Ectodermal cell (in vitro differentiated cells): ENCODE measurements around the gene ST6GALNAC6.
"Not testable (repeated sequence)": the region's sequence is repeated elsewhere in the genome, so short reads cannot be mapped to it uniquely, and the experiment has no call there.

Source experiments
- H3K27ac ChIP-seq: 2 replicates; pipeline ENCODE4 v1.7.0; 2013; ENCODE audit warnings: mild to moderate bottlenecking, low read depth, low read length; ENCODE audit not compliant: insufficient read depth, poor library complexity, severe bottlenecking
- H3K27me3 ChIP-seq: 2 replicates; pipeline ENCODE4 v1.7.0; 2013; ENCODE audit warnings: mild to moderate bottlenecking, low read length; ENCODE audit not compliant: insufficient read depth, control insufficient read depth, poor library complexity, severe bottlenecking
- H3K36me3 ChIP-seq: one replicate; pipeline ENCODE4 v1.7.0; 2013; ENCODE audit warnings: low read length; ENCODE audit not compliant: control insufficient read depth, insufficient read depth
- H3K4me1 ChIP-seq: one replicate; pipeline ENCODE4 v1.7.0; 2013; ENCODE audit warnings: low read length; ENCODE audit not compliant: control insufficient read depth, insufficient read depth
- H3K4me3 ChIP-seq: 2 replicates; pipeline ENCODE4 v1.7.0; 2013; ENCODE audit warnings: low read depth, low read length, control low read depth; ENCODE audit not compliant: insufficient read depth
- H3K9me3 ChIP-seq: 2 replicates; pipeline ENCODE4 v1.7.0; 2013; ENCODE audit warnings: mild to moderate bottlenecking, low read length, moderate library complexity; ENCODE audit not compliant: control insufficient read depth
- WGBS, 2 experiments: methylation state at CpG; one replicate each; pipeline ENCODE4 v1.1.7; 2013; ENCODE audit warnings: missing lambda C conversion rate in 2 of 2; 5-methylcytosine and 5-hydroxymethylcytosine counted together

The ST6GALNAC6 gene

DNA sequence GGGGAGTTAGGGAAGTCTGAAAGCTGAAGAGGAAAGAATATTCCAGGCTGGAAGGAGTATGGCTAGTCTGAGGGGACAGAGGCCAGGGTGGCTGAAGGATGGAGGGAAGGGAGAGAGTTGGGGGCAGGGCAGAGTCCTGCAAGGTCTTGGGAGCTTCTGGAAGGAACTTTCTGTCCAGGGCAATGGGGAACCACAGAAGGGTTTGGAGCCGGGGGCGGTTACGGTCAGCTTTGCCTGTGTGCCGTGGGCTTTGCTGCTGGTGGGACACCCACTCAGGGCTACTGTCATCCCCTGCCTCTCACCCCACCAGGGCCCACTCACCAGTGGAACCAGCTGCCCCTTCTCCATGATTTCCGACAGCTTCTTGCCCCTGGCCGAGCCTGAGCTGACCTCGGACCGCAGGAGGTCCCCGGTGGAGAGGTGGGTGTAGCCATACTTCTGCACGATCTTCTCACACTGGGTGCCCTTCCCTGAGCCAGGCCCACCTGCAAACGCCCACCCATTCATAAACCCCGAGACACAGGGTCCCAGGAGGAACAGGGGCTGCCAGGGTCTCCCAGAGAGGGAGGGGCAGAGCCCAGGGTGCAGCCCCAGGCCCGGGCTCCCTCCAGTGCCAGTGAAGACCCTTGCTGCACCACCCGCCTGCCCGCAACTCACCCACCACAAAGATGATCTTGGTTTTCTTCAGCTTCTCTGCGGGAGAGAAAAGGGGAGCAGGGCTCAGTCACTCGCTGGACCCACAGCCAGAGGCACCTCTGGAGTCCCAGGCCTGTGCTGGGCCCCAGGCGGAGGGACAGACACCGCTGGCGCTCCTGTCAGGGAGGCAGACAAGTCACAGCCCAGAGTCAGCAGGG, 26.8 kb downstream of the ST6GALNAC6 start:
- H3K36me3 ChIP-seq: no peaks in the 10 kb centered on the region
- H3K4me3 ChIP-seq: no peak overlapping the region
- no peaks in the 10 kb centered on the region for H3K27me3 ChIP-seq
- peak overlapping the region; percentile 6 for H3K27ac ChIP-seq
- WGBS, 2 experiments: 92 to 94% methylated on average over 20 of the region's 20 CpGs
- H3K9me3 ChIP-seq: no peaks in the 10 kb centered on the region
- H3K4me1 ChIP-seq: peaks cover 23% of the 10 kb centered on the region

DNA sequence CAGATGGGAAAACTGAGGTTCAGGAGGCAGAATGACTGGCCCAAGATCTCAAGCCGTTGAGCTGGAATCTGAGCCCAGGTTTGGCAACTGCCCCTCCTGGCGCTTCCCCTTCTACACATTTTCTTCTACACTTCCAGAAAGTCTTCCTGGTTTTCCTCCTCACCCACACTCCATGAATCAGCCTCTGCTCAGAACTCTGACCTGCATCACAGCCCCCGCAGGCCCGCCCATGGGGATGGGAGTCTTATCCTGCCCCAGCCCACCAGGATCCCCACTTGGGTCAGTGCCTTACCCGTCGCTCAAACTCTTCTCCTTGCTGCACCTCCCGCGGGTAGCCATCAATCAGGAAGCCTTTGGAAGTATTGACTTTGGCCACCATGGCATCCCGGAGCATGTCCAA, 27.9 kb downstream of the ST6GALNAC6 start:
- H3K36me3 ChIP-seq: no peaks in the 10 kb centered on the region
- H3K4me3 ChIP-seq: no peak overlapping the region
- peaks cover 16% of the 10 kb centered on the region for H3K4me1 ChIP-seq
- WGBS, 2 experiments: 89 to 93% methylated on average over 9 of the region's 9 CpGs
- H3K27me3 ChIP-seq: no peaks in the 10 kb centered on the region
- no peaks in the 10 kb centered on the region for H3K9me3 ChIP-seq
- H3K27ac ChIP-seq: no peak overlapping the region

DNA sequence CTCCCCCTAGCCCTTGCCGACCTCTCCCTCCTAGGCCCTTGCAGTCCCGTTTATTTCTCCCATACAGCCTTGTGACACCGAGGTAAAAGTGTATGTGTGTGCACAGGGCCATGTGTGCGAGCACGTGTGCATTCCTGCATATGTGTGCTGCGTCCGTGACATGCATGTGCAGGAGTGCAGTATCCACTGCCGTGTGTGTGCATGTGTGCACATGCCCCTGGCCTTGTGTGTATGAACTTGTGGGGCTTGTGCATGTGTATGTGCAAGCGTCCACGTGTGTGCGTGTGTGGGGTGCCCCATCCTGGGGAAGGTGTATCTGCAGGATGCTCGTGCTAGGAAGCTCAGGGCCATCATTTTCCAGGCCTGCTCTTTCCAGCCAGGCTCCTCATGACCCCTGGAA, 28.5 kb downstream of the ST6GALNAC6 start:
- no peaks in the 10 kb centered on the region for H3K9me3 ChIP-seq
- H3K36me3 ChIP-seq: no peaks in the 10 kb centered on the region
- no peak overlapping the region for H3K27ac ChIP-seq
- WGBS, 2 experiments: 91 to 92% methylated on average over 12 of the region's 12 CpGs
- no peak overlapping the region for H3K4me3 ChIP-seq
- H3K4me1 ChIP-seq: peaks cover 11% of the 10 kb centered on the region
- H3K27me3 ChIP-seq: no peaks in the 10 kb centered on the region

DNA sequence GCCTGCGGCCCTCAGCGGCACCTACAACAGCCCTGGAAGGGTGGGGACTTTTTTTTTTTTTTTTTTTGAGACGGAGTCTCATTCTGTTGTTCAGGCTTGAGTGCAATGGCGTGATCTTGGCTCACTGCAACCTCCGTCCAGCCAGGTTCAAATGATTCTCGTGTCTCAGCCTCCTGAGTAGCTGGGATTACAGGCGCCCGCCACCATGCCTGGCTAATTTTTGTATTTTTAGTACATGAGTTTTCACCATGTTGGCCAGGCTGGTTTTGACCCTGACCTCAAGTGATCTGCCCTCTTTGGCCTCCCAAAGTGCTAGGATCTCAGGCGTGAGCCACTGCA, 29.3 kb downstream of the ST6GALNAC6 start:
- not testable (repeated sequence) for H3K4me3 ChIP-seq, H3K27me3 ChIP-seq, H3K36me3 ChIP-seq, H3K27ac ChIP-seq, H3K9me3 ChIP-seq
- H3K4me1 ChIP-seq: peaks cover 12% of the 10 kb centered on the region
- 65 to 67% methylated on average over 9 of the region's 9 CpGs for WGBS, 2 experiments

DNA sequence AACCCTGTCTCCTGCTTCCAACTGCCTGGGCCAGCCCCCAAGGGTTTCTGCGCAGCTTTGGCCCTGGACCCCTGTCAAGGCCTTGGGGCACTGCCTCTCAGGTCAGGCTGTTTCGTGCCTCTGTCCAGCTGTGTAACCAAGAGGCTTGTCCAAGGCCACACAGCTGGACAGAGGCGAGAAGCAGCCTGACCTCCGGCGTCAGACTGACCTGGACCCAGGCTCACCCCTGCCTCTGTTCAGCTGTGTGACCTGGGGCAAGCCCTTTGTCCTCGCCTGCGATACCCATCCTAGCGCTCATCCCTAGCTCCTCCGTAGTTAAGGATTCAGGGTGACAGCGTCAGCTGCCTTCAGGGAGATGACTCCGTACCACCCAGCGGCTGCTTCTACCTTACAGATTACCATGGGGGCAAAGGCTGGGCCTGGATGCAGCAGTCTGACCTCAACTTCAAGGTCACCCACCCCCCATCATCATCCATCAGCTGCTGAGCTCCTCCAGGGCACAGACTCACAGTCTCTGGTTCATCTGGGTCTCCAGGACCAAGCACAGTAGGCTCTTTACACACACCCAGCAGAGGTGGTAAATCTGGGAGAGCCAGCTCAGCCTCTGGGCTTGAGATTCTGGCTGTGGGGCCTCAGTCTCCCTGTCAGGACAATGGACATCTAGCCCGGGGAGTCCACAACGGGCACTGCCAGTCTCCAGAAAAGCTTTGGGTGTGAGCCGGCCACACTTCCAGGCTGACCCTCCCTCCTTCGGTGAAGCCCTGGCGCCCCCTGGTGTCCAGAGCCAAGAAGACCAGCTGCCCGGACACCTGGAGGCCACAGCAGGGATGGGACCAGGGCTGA, 29.9 kb downstream of the ST6GALNAC6 start:
- no peaks in the 10 kb centered on the region for H3K36me3 ChIP-seq
- 69% methylated on average over 18 of the region's 18 CpGs for WGBS, 2 experiments
- no peaks in the 10 kb centered on the region for H3K27me3 ChIP-seq
- no peaks in the 10 kb centered on the region for H3K9me3 ChIP-seq
- no peak overlapping the region for H3K4me3 ChIP-seq
- H3K4me1 ChIP-seq: peaks cover 13% of the 10 kb centered on the region
- H3K27ac ChIP-seq: no peak overlapping the region

DNA sequence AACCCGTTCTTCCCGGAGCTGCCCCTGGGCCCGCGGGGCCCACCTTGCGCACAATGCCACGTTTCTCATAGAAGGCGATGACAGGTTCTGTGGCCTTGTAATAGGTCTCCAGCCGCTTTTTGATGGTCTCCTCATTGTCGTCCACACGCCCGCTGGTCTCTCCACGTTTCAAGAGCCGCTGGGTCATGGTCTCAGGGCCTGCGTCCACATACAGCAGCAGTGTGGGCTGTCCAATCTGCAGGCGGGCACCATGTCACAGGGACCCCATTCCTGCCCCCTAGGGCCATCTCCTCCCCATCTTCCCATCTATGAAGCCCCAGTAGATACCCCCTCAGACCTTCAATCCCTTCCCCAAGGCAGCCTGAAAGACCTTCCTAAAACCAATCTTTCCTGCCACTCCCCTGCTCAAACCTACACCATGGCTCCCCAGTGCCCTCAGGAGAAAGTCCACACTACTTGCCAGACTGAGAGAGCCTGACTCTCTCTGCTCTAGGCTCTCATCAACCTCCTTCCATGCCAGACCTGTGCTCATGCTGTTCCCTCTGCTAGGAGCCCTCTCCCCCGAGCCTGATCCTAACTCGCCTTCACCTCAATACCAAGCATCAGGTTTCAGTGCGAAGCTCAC, 31.0 kb downstream of the ST6GALNAC6 start:
- H3K36me3 ChIP-seq: no peaks in the 10 kb centered on the region
- 91% methylated on average over 18 of the region's 18 CpGs for WGBS, 2 experiments
- H3K4me1 ChIP-seq: peaks cover 6% of the 10 kb centered on the region
- H3K27me3 ChIP-seq: no peaks in the 10 kb centered on the region
- H3K9me3 ChIP-seq: no peaks in the 10 kb centered on the region
- H3K27ac ChIP-seq: no peak overlapping the region
- no peak overlapping the region for H3K4me3 ChIP-seq

DNA sequence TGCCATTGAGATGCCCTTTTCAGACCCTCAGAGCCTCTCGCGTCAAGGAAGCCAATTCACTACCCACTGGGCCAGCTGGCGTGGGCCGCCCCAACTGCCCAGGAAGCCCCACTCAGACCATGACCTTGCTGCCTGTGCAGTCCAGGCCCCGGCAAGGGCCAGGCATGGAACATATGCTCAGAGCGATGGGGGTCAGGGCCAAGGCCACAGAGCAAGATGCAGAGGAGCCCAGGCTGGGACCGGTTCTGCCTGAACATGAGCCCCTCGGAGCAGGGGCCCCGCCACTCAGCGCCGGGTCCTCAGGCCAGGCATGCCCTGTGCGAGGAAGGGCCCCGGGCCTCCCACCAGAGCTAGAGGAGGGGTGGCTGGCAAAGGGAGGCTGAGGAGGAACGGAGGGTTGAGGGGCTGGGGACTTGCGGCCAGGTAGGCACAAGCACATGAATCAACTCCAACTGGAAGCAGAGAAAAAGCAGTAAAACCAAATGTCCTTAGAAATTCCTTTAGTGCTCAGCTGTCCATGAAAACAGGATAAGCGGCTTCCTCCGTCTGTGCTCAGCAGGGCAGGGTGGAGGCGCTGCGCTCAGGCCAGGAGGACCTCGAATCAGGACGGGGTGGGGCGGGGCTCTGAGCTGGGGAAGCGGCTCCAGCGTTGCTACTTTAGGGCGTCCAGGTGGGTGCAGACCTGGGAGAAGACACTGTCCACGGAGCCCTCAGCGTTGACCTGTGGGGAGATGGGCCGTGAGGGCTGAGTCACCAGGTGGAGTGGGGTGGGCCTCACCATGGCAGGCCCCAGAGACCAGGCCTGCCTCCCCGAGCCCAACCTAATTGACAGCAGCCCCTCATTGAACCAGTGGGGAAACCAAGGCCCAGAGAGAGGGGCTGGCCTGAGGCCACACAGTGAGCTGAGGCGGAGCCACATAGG, 31.8 kb downstream of the ST6GALNAC6 start:
- WGBS, 2 experiments: 90% methylated on average over 30 of the region's 30 CpGs
- H3K27me3 ChIP-seq: no peaks in the 10 kb centered on the region
- no peak overlapping the region for H3K27ac ChIP-seq
- H3K9me3 ChIP-seq: no peaks in the 10 kb centered on the region
- H3K4me1 ChIP-seq: peaks cover 5% of the 10 kb centered on the region
- no peaks in the 10 kb centered on the region for H3K36me3 ChIP-seq
- H3K4me3 ChIP-seq: no peak overlapping the region

DNA sequence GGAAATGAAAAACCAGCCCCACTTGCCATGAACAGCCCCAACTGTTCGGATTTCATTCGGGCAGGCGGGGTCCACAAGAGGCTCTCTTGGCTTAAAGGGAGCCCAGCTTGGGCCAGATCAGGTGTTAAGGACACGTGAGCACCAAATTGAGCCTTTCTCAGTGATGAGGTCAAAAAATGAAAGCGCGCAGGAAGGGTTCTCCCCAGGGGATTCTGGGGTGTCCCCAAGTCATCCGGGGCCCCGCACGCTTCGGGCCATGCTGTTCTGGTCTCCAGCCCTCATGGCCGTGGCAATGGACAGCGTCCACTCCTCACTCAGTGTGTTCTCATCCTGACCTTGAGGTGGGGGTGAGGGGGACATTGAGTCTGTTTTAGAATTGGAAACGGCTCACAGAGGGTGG, 32.9 kb downstream of the ST6GALNAC6 start:
- 96 to 97% methylated on average over 13 of the region's 13 CpGs for WGBS, 2 experiments
- H3K4me3 ChIP-seq: no peak overlapping the region
- no peaks in the 10 kb centered on the region for H3K27me3 ChIP-seq
- H3K4me1 ChIP-seq: peaks cover 5% of the 10 kb centered on the region
- no peaks in the 10 kb centered on the region for H3K36me3 ChIP-seq
- H3K27ac ChIP-seq: no peak overlapping the region
- no peaks in the 10 kb centered on the region for H3K9me3 ChIP-seq

DNA sequence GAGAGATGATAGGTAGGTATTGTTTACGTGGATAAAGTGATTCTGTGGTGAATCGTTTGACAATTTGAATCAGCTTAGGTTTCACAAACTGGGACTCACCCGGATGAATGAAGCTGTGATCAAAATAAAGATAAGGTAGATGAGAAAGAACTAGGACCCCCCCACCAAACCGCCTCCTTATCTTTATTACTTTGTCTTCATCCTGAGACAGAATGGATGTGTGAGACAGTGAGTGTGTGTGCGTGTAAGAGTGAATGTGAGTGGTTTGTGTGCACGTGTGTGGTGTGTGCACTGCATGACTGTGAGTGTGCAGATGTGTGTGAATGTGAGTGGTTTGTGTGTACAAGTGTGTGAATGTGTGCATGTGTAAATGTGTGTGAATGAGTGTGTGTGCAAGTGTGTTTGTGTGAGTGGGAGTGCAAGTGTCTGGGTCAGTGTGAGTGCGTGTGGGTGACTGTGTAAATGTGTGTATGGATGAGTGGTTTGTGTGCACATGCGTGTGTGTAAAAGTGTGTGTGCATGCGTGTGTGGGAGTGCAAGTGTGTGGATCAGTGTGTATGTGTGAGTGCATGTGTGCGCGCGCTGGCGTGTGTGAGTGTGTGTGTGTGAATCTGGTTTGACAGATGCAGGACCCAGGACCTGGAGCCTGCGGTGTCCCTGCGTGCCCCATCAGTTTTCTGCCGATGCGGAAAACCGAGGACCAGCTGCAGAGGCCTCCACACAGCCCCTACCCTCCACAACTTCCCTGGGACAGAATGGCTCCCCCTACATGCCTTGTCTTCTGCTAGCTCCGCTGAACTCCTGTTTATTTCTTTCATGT, 33.5 kb downstream of the ST6GALNAC6 start:
- peaks cover 5% of the 10 kb centered on the region for H3K4me1 ChIP-seq
- no peak overlapping the region for H3K4me3 ChIP-seq
- H3K27ac ChIP-seq: no peak overlapping the region
- 81 to 82% methylated on average over 19 of the region's 19 CpGs for WGBS, 2 experiments
- no peaks in the 10 kb centered on the region for H3K9me3 ChIP-seq
- no peaks in the 10 kb centered on the region for H3K27me3 ChIP-seq
- H3K36me3 ChIP-seq: no peaks in the 10 kb centered on the region
